Activated CD8-positive, alpha-beta memory T cell treated with anti-CD3 and anti-CD28 coated beads for 48 hours (primary cell): ENCODE results near the gene AKNA.

Experiments
- DNase-seq, 3 experiments: peaks; one replicate each; pipeline ENCODE4 v3.0.0-alpha.2; 2020; ENCODE audit warnings: low read depth in 2 of 3, low spot score in 2 of 3

The AKNA gene

GRCh38 chr9:114417511-114417910, 29.7 kb upstream of the AKNA start:
- no peak for DNase-seq

DNA sequence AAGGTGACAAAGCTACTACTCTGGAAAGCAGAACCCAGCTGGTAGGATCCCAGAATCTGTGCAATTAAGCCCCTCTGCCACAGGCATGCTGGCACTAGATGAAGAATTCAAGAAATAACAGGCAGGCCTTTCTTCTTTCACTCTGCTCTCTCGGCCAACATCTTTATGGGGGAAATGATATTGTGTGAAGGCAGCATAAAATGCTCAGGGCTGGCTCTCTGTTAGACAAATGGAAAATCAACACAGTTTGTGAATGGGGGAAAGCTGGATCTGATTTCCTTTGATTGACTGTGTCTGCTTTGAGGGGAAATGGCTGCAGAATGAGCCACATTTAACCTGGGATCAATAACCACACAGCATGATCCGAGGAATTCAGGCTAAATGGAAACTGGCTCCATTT, 29.1 kb upstream of the AKNA start:
- DNase-seq, result no peak

DNA sequence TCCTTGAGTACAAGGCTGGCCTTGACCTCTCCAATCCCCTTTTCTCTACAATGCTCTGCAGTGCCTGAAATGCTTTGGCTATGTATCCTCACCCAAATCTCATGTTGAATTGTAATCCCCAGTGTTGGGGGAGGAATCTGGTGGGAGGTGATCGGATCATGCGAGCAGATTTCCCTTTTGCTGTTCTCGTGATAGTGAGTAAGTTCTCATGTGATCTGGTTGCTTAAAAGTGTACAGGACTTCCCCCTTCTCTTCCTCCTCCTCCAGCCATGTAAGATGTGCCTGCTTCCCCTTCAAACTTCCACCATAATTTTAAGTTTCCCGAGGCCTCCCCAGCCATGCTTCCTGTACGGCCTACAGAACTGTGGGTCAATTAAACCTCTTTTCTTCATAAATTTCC, 28.5 kb upstream of the AKNA start:
- no peak for DNase-seq

DNA sequence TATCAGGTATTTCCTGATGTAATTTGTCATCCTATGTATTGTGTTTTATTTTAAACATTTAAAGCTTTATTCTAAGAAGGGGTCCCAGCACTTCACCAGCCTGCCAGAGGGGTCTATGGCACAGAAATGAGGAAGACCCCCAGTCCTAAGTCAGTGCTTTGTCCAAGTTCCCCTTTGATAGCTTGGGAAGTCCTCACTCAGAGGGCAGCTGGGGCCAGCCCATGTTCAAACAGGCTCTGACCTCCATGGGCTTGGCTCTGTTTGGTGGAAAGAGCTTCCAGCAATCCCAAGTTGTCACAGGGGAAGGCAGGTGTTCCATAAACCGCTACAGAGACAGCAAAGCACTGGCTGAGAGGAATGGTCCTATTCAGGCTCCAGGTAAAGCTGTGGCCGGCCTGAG, 26.6 kb upstream of the AKNA start:
- no peak for DNase-seq

- DNase-seq, result no peak
Measured at GRCh38 chr9:114413861-114414301, 26.1 kb upstream of the AKNA start.

DNA sequence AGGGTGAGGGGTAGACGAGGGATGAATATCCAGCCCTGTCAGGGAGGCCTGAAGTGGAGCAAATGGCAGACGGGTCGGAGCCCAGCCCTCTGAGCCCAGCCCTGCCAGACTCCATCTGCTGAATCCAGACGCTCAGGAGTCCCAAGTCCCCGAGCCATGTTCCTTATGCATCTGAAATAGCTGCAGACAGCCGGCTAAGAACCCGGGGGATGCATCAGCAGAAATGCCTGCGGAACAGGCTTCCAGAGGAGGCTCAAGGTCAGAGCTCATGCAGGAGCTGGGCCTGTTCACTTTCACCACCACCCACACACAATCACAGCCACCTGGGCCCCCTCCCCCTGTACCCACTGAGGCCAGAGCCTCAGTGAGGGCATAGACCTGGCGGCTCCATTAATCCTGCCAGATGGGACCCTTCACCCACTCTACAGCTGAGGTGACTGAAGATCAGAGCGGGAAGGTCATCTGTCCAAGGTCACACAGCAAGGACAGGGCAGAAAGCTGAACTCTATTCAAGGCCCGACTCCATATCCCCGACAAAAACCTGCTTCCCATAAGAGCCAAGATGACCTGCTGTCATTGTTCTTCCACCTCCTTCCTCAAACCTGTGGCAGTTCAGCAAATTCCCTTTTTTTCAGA, 24.4 kb upstream of the AKNA start:
- no peak for DNase-seq

DNA sequence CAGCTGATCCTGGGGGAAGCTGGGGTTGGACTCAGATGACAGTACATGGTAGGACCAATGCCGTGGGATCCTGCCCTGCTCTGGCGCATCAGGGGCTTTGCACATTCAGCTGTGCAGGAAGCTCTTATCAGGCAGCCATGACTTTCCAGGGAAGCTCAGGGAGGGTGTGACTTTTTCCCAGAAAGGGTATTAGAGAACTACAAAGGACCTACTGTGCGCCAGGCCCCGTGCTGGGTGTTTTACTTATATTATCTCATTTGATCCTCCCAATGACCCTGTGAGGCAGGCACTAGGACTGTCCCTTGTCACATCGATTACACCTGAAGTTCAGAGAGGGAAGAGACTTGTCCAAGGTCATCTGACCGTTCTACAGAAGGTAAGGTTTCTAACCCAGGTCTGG, 23.7 kb upstream of the AKNA start:
- no peak for DNase-seq

DNA sequence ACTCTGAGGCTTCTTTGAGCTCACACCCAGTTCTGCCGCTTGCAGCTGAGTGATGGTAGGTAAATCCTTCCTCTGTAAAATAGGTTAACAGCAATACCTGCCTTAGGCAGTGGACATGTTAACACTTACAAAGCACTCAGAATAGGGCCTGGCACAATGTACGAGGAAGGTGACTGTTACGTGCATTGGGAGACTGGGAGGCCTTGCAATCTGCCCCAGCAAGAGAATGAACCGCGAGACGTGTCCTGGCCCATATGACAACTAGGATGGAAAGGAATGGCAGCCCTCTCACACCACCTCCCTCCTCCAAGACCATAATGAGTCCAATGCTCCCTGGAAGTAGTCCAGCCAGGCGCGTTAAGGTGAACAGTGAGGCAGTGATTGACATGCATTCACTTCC, 23.1 kb upstream of the AKNA start:
- DNase-seq, result no peak

DNA sequence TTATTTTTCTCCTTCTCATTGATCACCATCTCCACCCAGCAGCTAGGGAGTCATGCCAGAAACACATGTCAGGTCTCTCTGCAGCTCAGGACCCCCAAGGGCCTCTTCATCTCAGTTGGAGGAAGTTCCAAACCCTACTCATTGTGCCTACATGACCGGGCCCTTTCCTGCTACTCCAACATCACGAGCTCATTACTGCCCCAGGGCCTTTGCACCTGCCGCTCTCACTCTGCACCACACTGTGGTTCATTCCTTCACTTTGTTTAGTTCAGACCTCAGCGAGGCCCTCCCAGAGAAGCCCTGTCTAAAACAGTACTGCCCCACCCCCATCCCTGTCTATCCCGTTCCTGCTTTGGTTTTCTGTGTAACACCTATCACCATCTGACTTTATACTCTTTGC, 22.1 kb upstream of the AKNA start:
- no peak for DNase-seq

- no peak for DNase-seq
Measured at GRCh38 chr9:114409103-114409780, 21.5 kb upstream of the AKNA start.

- no peak for DNase-seq
Measured at GRCh38 chr9:114408645-114409044, 20.9 kb upstream of the AKNA start.

DNA sequence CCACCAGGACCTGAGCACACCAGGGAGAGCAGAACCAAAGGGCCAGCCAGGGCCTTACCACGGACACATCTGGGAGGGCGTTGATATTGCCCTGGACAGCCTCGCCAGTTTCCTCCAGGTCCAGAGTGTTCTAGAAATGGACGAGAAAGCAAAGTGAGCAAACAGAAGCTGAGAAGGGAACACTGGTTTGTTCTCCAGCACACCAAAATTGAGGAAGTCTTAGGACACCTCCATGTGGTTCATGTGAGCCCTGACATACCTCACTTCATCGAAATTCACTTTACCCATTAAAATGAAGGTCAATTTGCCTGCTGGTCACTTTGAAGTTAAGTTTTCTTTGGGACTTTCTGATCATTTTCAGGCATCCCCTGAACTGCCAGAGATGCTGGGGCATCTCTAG, 20.1 kb upstream of the AKNA start:
- DNase-seq, result no peak

DNA sequence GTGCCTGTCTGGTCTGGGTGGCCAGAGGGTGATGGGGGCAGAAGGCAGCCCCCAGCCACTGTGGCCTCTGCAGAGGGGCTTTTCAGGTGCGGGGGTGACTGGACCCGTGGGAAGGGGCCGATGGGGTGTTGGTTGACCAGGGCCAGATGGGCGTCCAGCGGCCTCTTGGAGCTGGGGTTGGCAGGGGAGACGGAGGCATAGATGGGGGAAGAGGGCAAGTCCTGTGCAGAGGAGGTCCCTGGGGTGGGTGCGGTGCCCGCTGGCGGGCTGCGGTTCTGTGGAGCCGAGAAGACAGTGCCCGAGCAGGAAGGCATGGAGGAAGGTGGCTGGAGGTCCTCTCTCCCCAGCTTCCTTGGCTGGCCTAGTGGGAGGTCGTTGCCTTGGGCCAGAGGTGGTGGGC, 18.7 kb upstream of the AKNA start:
- no peak for DNase-seq

- peak in 1 of 3 experiments; percentile 48 for DNase-seq
Measured at GRCh38 chr9:114405294-114406034, 17.7 kb upstream of the AKNA start.

GRCh38 chr9:114404531-114404930, 16.7 kb upstream of the AKNA start:
- DNase-seq, result no peak

DNA sequence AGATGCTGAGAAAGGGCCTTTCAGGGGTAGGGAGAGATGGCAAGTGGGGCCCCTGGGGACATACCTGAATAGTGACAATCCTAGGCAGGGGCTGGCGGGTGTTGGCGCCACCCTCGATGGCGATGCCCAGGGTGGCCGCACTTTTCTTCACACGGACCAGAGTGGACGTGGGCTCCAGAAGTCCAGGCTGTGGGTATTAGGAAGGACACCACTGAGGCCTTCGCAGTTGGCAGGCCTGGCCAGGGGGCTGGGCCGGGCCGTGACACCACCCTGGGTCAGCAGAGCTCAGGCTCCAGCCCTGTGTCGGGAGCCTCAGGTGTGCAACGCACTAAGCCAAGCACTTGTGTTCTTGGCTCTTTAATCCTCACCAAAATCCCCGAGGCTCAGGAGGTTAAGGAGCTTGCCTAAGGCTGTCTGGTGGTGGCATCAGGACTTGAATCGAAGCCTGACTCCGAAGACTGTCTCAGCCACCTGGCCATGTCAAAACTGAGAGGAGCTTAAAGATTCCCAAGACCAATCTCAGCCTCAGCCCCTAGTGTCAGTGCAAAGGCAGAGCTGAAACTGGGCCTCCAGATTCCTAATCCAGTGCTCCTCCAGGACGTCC, 15.5 kb upstream of the AKNA start:
- DNase-seq, result no peak

- no peak for DNase-seq
Measured at GRCh38 chr9:114401344-114401743, 13.6 kb upstream of the AKNA start.

- DNase-seq, result no peak
Measured at GRCh38 chr9:114400772-114401171, 13.0 kb upstream of the AKNA start.

DNA sequence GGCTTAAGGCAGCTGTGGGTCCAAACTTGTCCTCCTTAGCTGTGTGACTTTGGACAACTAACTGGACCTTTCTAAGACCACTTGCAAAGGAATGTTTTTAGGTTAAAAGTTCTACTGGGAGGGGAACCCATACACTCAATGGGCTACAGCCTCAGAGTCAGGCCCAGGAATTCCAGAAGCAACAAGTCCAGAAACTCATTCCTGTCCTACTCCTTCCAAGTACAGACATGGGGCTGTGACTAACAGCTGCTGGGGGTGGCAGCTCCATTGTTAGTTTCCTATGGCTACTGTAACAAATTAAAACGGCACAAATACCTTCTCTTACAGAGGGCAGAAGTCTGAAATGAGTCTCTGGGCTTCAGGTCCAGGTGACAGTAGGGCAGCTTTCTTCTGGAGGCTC, 12.4 kb upstream of the AKNA start:
- DNase-seq, result no peak

DNA sequence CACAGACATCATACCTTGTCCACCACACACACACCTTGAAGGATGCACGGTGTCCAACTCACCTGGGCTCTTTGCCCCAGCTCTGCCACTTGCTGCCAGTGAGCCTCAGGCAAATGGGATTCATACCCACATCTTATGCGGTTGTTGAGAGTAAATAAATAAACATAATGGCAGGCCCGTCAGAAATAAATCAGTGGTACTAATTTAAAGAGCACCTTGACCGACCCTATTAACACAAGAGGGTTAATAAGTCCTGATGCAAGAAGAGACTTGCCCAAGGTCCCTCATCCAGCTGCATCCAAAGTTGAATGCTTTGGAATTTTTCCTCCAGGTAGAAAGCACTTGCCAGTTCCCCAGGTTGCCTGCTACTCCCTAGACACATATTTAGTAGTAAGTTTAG, 11.6 kb upstream of the AKNA start:
- DNase-seq, result no peak

- peak; percentile 89 to 96 (median 91) for DNase-seq
Measured at GRCh38 chr9:114397848-114398605, 10.2 kb upstream of the AKNA start.
